Left colon (tissue), 2 donors: ENCODE data around the gene MLLT3. TPM values are rescaled to one million over a fixed set of nuclear protein-coding genes. Genes with fewer than 3 reads are reported as not detected.

Source experiments
- ATAC-seq: fragments of 200-7000 bp; cut with Tn5 transposase; one replicate; pipeline ENCODE4 v1.9.1; 2020; ENCODE audit warnings: mild to moderate bottlenecking, moderate library complexity
- DNase-seq, 2 donors: peaks; one replicate each; pipeline ENCODE4 v3.0.0-alpha.2; 2020
- intact Hi-C, 2 donors: fragments of 100-400 bp; cut with DNase I in 1 of 2; cut with micrococcal nuclease in 1 of 2; formaldehyde crosslinking; loops; one replicate each; pipeline versions ENCODE4 v1.11.2 to v1.14.0; 2022; cut with DNase I, micrococcal nuclease
- total RNA-seq, 2 donors: library from RNA; stranded (reverse); fragmentation: NEBNext Ultra II Directional; extraction: Animal tissue kit (Norgen Biotek cat#: 25700); gene quantifications; one replicate each; pipeline ENCODE4 v1.2.1, GENCODE V29; 2021
- donor health status: DM: no; HTN: no; CAD: no.
- donor health status: DM: yes; HTN: yes; CAD: no.

Gene MLLT3
- total RNA-seq, 2 donors from 2014 or later: 44.1 to 62.7 TPM

DNA sequence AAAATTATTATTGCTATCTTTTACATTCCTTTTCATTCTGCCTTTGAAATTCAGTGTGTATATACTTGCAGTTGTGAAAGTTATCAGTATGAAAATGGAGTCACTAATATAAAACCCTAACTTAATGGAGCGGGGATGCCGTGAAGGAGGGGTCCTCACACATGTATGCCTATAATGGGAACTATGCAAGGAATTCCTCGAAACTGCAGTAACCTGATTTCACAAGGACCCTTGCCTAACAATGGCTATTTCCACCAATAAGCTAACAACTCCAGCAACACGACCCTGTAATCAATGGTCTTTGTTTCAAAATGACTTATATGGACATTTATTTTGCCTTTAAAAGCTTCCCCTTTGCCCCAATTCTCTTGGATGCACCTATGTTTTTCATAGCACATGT lies 12.6 kb upstream of the MLLT3 start:
- no peak for DNase-seq
- ATAC-seq: no peak
- intact Hi-C loops: loop anchor here in 1 of 2 donors (10.0 kb wide), 1 partner anchor 710 kb away; no protein-coding TSS in a partner anchor

DNA sequence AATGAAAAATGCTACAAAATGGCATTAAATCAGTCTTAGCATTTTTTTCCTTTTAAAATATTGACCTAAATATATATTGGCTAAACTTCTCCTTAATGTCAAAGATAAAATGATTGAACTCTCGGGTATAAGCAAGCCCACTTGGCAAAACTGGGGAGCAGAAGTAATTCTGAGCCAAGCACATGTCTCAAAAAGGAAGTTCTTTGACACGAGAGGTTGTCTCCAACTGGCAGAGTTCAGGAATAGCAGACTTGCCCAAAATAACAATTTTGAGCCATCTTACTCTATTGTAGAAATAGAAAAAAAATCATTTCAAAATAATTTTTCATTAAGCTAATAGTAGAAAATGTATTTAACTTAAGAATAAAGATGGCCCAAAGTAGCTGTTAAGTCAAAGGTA lies 10.4 kb upstream of the MLLT3 start:
- no peak for ATAC-seq
- intact Hi-C loops: loop anchor here in 1 of 2 donors (10.0 kb wide), 1 partner anchor 708 kb away; no protein-coding TSS in a partner anchor

DNA sequence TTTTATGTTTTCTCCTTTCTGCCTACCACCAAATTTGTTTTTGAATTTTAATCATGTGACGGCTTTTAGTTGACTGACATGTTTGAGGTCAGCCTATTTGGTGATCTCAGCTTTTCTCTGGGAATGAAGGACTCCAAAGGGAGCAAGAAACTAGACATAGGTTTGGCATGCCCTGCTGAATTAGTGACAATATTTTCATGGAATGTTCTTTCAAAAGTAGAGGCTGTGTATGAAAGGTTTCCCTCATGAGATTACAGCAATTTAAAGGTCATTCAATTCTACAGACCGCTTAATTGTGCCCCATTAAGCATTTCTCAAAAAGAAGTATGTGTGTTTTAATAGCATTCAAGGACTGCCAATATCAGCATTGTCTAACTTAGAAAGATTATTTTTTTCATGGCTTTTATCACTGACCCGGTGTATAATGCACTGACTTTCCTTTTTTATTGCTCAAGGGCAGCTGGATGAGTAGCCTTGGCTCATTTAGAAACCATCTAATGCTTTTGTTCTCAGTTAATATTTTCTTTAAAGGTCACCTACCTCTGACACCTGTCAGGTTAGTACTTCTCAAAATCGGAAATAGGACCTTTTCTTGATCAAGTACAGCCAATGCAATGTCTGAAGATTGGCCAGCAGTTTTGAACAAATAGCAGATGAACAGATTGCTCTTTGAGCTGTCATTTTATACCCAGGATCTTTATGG lies 8.1 kb upstream of the MLLT3 start:
- DNase-seq (no peak), ATAC-seq (no peak)
- intact Hi-C loops: loop anchor here in 1 of 2 donors (10.0 kb wide), 1 partner anchor 706 kb away; no protein-coding TSS in a partner anchor

More for the DNA sequence above, 10.4 kb upstream of the MLLT3 start:
- no peak for DNase-seq

DNA sequence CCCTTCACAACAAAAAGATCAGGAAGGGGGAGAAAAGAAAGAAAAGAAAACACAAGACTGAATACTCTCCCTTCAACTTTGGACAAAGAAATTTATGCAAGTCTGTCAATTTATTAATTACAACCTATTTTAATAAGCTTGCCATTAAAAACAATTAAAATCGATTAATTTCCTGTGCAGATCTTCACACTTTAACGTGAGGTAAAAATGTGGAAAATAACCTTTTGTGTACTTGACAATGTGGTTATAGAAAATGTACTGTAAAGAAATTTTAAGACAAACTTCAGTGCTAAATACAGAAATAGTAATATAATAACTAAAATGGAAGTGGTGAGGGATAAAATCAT lies 2.7 kb upstream of the MLLT3 start:
- intact Hi-C loops: loop anchor here in 1 of 2 donors (5.0 kb wide), 1 partner anchor 322 kb away; no protein-coding TSS in a partner anchor
- ATAC-seq (no peak), DNase-seq (no peak)

DNA sequence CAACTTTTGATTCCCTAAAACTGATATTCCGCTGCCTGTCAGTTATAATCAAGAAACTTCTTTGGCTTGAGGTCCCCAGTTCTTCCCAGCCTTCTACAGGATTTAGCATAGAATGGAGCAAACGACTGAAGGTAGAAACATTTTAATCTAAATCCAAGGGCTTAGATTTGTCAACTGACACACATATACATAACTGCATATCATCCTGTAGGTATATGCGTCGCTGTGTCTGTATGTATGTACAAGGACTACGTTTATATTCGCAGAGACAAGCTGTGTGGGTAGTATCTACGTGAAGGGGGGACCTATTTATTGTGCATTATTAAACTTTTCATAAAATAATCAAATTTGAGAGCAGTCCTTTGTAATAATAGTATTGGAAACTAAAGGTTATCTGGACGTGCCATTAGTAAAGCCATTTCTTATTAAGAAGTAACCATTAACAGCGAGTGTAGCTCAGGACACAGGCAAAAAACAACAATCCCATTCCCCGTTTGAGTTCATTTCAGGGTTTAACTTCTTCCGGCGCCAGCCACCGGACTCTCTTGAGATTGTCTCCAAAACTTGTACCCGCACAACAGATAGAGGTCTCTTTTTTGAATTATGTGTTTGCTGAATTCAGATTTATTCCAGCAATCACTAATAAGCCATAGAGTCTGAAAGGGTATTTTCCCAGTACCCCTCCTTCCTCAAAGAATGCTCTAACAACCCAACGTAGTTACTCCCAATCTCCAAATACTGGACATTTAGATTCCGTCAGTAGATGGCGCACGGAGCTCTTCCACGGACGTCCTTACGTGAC lies 2.1 kb upstream of the MLLT3 start:
- DNase-seq (peak; percentile 41 to 62), ATAC-seq (no peak)
- intact Hi-C loops: loop anchor here in 1 of 2 donors (5.0 kb wide), 3 partner anchors 72 to 323 kb away; no protein-coding TSS in a partner anchor

DNA sequence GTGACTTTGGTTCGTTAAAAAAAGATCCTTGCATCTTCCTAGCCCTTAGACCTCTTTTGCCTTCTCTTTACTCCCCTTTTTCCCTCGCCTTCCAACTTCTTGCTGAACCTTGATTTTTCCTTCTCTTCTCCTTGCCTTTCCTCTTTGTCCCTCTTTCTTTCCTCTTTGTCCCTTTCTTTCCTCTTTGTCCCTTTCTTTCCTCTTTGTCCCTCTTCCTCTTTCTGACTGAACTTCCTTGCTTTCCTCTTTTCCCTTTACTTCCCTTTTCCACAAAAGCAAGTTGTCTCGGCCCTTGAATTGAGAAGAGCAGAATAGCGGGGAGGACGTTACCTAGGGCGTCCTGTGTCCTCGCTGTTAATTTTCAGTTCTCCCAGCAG lies 1.4 kb upstream of the MLLT3 start:
- intact Hi-C loops: loop anchor here in 1 of 2 donors (5.0 kb wide), 2 partner anchors 71 to 266 kb away; no protein-coding TSS in a partner anchor
- DNase-seq (no peak), ATAC-seq (no peak)

DNA sequence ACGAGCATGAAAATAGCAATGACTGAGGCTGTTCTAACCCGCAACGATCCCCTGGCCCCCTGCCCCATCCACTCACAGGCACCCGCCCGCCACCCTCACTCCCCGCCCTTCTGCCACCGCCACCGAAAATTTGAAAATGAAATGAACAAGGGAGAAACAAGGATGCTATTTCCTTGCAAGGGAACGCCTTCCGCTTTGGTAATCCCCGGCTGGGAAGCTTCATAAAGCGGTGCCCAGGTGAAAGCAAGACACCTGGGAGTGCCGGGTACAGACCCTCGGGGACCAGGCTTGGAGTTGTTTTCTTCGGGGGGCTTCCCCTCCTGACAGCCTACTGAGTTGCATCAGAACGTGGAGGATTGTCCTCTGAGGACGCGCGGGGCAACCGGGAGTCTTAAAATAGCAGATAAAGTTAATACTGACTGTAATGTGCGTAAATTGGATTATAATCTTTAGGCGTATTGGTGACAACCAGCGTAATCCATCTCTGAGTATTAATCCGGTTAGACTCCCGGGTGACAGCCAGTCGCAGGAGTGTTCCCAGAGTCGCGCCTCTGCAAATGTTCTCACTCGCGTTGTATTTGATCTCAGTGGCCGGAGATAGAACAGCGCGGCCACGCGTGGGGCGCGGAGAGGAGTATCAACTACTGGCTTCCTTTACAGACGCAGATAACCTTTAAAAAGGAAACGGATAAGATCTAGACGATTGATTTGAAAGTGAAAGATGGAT lies 885 bp upstream of the MLLT3 start:
- peak; percentile 15 for ATAC-seq
- intact Hi-C loops: loop anchor here in 1 of 2 donors (5.0 kb wide), 2 partner anchors 71 to 266 kb away; no protein-coding TSS in a partner anchor
- peak; percentile 61 to 67 for DNase-seq

DNA sequence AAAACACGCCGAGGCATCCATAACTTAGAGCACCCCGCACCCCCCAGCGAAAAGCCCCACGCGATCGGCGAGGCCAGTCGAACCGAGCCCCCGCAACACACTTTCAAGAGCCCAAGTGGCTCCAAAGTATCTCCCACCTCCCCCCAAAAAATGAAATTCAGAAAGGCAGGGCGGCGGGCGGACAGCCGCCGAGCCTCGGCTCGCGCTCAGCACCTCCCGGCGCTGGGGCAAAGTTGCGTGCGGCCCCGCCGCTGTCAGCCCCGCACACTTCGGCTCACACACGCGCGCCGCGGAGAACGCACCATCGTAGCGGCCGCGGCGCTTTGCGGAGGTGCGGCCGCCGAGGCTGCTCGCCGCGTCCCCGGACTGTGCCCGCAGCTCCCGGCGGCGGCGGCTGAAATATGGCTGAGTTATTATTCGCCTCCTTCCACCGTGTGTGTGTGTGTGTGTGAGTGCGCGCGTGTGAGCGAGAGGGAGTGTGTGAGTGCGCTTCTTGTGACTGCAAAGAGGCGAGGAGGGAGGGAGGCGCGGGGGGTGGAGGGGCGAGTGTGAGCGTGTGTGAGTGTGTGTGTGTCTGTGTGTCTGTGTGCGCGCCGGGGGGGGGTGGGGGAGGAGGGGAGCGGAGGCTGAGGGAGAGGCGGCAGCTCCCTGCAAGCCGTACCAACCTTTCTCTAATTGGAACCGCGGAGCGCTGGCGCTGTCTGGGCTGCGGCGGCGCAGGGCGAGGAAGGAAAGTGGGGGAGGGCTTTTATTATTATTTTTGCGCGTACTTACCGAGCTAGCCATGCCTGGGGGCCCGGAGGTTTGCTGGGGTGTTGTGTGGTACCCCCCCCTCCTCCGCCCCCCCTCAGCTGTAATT lies 599 bp downstream of the MLLT3 start:
- peak; percentile 84 to 87 for DNase-seq
- intact Hi-C loops: loop anchor here in 1 of 2 donors (5.0 kb wide), 2 partner anchors 69 to 264 kb away; no protein-coding TSS in a partner anchor
- ATAC-seq: peak; percentile 58

DNA sequence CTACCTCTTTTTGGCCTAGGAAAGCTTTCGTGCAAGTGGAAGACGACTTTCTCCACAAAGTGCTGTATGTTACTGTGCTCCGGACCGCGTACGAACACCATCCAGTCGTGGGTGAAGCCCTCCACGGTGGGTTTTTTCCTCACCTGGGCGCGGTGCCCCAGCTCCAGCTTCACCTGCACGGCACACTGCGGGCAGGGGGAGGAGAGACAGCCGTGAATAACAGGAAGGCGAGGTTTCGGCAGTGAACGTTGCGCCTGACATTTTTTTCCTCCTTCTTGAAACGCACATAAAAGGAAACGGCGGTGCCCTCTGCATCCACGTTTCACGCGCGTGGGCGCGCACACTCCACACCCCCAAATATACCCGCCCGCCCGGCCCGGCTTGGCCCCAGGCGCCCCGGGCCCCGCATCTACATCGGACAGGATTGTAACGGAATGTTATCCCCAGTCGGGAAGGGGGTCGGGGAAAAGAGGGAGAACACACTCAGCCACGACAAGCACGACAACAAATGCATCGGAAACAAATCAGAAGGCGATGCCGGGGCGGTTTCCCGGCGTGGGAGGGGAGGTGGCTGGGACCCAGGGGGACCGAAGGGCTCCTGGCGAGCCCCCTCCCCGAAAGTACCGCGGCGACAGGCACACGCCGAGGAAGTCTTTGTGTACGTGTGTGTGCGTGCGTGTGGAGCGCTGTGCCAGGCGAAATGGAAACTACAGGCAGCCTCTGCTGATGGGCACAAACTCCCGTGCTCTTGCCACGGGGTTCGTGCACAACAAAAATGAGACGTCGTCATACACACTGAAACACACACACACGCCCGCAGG lies 1.4 kb downstream of the MLLT3 start:
- intact Hi-C loops: loop anchor here in 1 of 2 donors (5.0 kb wide), 2 partner anchors 69 to 264 kb away; no protein-coding TSS in a partner anchor
- peak; percentile 60 to 63 for DNase-seq
- peak; percentile 12 for ATAC-seq

DNA sequence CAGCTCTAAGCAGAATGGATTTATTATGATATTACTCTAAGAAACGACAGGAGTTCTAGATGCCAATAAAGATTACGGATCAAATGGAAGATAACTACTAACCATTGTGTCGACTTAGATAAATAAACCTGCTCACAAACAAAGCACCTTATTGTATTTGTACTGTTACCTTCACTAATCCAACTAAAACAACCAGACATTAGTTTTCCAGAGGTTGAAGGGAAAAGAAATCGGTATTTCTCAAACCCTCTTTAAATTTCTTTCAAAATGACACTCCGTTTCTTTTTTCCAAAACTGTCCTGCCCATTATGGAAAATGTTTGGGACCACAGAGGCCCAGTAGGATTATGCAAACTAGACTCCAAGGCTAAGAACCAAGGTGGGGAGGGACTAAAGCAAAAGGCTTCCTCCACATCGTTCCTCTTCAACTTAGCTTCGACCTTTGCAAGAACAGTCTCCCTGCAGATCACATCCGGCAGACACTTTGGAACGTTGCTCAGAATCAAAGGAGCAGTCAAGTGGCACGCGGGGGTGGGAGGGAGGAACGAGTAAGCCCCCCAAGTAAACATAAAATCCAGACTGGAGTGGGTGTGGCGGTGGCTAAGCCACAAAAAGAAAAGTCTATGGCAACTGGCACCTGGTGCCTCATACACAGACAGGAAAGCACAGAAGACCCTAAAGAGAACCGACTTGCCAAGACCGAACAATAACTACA lies 2.7 kb downstream of the MLLT3 start:
- no peak for ATAC-seq
- DNase-seq: peak; percentile 37 to 43
- intact Hi-C loops: loop anchor here in 1 of 2 donors (5.0 kb wide), 2 partner anchors 67 to 262 kb away; no protein-coding TSS in a partner anchor

DNA sequence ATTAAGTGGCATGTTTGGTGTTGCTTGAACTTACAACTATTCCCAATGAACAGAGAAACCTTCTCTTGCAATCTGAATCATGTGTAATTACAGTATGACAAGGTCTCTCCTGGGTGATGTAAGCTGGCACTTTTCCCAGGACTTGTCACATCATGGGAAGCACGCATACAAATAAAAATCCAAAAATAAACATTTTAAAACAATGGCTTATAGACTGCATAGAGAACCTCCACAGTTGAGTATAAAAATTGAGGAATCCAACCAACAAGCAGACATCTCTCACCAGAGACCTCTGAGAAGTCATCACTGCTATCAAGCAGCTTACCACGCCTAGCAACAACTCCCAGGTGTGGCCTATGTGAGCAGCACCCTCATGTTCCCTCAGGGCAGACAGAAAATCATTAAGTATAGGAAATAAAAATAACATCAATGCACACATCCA lies 3.9 kb downstream of the MLLT3 start:
- ATAC-seq (no peak), DNase-seq (peak; percentile 38 to 63)
- intact Hi-C loops: no loop called here

DNA sequence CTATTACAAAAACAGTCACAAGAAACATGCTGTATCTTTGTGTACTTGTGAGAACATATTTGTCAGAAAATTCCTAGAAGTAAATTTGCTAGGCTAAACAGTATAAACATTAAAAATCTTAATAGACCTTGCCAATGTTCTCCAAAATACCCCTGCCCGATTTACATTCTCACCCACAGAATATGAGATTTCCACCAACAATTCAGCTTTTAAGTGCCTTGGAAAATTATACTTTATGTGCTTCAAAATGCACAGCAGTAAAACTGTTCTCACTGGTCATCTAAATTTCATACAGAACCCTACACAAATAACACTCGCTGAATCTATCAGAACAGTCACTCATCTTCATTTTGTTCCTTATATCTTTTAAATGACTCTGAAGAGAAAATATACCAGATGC lies 5.5 kb downstream of the MLLT3 start:
- no peak for DNase-seq
- intact Hi-C loops: no loop called here
- no peak for ATAC-seq

DNA sequence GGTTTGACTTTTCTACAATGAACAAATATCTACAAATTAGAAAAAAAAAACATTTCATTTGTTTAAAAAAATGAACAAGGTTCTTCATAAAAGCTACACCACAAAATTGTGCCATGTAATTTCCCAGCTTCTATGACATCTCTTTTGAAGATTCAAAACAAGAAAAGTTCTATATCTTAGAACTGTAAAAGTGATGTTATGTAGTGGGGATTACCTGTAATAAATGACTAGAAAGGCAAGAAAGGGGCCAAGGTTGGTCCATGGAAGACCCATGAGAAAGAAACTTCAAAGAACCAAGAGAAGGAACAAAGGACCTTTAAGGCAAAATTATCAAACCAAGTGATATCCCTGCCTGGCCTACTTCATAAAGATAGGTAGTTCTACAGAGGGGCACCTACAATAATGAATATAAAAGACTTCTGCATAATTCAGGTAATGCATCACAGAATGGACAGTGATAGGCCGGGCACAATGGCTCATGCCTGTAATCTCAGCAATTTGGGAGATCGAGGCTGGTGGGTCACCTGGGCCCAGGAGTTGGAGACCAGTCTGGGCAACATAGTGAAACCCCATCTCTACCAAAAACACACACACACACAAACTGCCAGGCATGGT lies 7.6 kb downstream of the MLLT3 start:
- DNase-seq: no peak
- intact Hi-C loops: no loop called here
- ATAC-seq: no peak

DNA sequence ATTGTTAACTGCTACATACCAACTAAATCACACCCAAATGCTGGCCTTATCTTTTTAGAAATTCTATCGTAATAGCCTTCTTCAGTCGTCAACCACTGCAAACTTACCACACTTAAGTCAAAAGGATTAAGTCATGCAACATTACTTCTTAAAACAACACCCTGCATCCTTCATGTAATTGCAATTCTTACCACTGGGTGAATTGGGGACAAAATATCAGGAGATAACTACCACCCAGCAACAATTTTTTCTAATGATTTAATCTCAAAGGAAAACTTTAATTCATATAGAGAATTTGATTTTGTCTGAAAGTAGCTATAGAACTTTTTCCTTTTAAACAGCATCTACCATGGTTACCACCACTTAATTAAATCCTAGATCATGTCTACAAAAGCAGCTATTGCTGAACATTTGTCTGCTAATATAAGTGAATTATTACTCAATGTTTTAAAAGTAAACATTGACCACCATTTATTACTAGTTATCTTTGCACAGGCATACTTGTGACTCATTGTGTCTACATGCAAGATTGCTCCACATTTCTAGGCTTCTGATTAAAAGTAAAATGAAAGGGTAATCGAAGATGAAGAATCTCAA lies 10.5 kb downstream of the MLLT3 start:
- ATAC-seq (peak; percentile 62), DNase-seq (no peak)
- intact Hi-C loops: no loop called here

DNA sequence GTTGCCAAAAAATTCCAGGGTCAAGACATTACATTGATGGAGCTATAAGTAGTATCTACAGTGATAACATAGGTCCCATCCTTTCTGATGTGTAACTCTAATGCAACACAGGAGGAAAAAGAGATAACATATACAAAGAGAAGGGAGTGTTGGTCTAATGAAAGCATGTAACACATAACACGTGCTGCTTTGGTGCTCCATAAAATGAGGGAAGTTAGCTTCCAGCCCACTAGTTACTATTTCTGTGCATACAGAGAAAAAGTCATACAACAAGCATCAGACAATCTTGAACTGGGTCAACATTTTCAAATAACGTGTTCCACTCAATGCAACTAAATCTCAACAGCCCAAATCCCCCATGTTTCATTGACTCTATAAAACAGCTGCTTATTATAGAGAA lies 11.7 kb downstream of the MLLT3 start:
- DNase-seq: no peak

DNA sequence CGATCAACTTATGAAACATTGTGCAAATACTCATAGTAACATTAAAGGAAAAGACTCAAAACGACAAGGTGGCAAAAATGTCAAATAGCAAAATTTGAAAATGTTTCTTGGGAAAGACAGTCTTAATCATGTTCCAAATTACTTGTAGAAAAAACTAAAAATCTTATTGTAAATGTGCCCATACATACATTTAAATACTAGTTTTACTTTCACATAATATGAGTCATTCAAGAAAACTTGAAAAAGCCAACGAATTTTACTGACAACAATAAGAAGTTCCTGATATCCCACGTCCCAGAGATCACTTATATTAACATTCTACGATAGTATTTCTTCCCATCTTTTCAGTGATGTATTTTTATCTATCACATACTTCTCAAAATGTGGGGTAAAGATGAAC lies 13.7 kb downstream of the MLLT3 start:
- DNase-seq: no peak

More for the DNA sequence above, 11.7 kb downstream of the MLLT3 start:
- ATAC-seq: peak; percentile 32
- intact Hi-C loops: no loop called here

More for the DNA sequence above, 13.7 kb downstream of the MLLT3 start:
- no peak for ATAC-seq
- intact Hi-C loops: no loop called here
